Measurements from ENCODE around the gene SPCS1.
A peak's percentile ranks its signal among the peaks of the same experiment; 100 is the strongest.
"Not testable (repeated sequence)": the region's sequence is repeated elsewhere in the genome, so short reads cannot be mapped to it uniquely, and the experiment has no call there.

The SPCS1 gene

DNA sequence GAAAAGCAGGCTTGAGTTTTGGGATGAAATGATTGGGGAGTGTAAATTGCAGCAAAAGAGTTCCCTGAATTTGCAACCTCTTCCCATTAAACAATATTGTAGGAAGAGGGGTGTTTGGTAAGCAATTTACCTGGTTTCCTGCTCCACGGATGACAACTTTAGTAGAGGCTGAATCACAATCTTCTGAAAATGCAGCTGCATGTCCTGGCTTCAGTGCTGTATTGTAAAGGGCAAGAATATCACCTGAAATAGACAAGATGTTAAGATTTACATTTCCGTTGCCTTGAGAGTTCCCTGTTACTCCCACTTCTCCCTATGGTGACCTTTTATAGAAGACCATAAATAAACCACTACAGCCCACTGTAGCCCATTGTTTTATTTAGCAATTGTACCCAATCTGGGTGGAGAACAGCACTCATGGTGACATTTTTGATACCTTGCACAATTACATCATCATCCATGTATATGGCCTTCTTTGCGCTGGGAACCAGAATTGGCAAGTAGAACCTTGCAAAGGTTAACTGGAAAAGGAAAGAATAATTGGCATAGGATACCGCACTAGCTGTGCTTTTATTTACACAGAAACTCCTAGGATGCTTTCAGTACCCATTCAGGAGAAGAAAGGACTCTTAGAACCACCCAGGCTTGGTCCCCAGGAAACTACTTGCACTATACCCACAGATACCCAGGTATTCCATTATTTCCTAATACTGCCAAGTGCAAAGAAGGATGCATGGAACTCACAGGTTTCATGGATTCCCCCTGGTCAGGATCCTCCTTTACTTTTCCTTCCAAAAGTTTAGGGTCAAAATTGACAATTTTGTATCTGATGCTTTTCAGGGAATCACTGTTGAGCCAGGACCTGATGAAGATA, 9.9 kb upstream of the SPCS1 start:
- DNase-seq (ENCODE audit: low spot score): no peak

GRCh38 chr3:52696830-52697631, 8.9 kb upstream of the SPCS1 start:
- DNase-seq (ENCODE audit: low spot score): no peak

DNA sequence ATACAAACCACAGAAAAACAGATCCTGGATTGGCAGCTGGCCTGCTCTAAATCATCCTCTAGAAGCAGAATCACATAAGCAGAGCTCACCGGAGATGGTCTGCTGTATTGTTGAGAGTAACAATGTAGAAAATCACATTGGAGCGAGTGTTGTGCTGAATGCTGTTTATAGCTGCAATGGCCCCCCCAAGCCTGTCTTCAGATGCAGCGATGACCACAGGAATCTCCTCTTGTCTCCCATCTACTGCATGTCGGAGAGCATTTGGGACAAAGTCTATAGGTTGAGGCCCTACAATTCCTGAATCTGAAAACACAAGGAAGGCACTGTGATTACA, 8.3 kb upstream of the SPCS1 start:
- DNase-seq (ENCODE audit: low spot score): no peak

- no peak for DNase-seq (ENCODE audit: low spot score)
Observed at GRCh38 chr3:52703341-52703740, 2.6 kb upstream of the SPCS1 start.

- DNase-seq (ENCODE audit: low spot score): peak; percentile 49
Observed at GRCh38 chr3:52704611-52705437, 1.1 kb upstream of the SPCS1 start.

DNA sequence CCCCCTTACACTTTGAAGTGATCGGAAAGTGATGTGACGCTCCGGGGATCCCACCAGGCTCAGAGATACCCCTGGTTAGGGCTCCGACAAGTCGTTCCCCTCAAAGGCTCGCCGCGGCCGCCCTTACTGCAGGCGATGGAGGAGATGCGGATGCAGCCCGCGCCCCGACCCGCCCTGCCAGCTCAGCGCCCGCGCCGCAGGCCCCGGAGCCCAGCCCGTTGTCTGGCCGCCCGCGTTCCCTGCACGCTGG, 543 bp upstream of the SPCS1 start:
- DNase-seq (ENCODE audit: low spot score): no peak

DNA sequence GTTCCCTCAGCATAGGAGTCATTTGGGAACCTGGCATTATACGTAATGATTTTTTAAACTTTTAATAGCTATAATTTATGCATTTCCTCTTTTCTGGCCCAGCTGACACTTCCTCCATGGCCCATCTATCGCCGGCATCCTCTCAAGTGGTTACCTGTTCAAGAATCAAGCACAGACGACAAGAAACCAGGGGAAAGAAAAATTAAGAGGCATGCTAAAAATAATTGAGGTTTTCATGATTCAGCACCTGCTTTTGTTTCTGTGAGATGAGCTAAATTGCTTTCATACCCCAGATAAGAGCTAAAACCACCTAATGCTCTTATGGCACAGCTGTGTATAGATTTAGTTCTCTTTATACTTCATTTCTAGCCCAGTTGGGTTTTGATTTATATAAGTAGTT, 1.7 kb downstream of the SPCS1 start:
- no peak for DNase-seq (ENCODE audit: low spot score)

DNA sequence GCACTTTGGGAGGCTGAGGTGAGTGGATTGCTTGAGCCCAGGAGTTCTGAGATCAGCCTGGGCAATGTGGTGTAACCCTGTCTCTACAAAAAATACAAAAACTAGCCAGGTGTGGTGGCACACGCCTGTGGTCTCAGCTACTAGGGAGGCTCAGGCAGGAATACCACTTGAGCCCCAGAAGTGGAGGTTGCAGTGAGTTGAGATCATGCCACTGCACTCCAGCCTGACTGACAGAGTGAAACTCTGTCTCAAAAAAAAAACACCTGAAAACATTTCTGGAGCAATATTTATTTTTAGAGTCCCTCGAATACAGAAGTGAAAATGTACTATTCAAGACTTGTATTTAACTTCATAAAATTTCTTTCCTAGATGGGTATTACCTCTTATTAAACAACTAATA, 4.6 kb downstream of the SPCS1 start:
- no peak for DNase-seq (ENCODE audit: low spot score)

DNA sequence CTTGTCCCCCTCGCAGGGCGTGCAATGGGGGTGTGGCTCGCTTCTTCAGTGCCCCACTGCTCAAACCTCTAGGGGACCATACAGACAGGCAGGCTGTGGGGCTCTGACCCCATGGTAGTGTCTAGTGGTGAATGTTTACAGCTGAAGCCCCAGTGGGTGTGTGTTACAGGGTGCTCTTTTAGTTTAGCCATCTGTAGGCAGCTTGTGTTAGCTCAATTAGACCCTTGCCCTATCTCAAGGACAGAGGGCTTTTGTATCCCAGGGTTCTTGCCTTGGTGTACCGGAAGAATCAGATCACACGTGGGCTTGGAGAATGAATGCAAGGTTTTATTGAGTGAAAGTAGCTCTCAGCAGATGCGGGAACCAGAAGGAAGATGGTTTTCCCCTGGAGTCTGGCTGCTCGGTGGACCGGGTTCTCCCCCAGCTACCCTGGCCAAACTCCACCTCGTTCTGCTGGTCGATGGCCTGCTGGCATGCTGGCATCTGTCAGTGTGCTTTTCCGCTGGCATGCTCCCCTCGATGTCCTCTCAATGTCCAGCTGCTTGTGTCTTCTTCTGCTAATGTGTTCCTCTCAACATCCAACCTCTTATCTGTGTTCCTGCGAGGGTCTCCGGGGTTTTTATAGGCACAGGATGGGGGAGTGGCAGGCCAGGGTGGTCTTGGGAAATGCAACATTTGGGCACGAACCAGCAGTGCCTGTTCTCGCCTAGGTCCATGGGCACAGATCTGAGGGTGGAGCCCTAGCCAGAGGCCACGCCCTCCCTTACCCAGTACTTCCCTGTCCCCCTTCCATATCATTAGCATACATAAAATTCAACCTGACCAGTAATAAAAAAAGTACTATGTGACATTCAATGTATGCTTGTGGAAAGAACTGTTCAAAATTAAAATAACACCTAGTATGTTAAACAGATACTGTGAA, 6.6 kb downstream of the SPCS1 start:
- no peak for DNase-seq (ENCODE audit: low spot score)

DNA sequence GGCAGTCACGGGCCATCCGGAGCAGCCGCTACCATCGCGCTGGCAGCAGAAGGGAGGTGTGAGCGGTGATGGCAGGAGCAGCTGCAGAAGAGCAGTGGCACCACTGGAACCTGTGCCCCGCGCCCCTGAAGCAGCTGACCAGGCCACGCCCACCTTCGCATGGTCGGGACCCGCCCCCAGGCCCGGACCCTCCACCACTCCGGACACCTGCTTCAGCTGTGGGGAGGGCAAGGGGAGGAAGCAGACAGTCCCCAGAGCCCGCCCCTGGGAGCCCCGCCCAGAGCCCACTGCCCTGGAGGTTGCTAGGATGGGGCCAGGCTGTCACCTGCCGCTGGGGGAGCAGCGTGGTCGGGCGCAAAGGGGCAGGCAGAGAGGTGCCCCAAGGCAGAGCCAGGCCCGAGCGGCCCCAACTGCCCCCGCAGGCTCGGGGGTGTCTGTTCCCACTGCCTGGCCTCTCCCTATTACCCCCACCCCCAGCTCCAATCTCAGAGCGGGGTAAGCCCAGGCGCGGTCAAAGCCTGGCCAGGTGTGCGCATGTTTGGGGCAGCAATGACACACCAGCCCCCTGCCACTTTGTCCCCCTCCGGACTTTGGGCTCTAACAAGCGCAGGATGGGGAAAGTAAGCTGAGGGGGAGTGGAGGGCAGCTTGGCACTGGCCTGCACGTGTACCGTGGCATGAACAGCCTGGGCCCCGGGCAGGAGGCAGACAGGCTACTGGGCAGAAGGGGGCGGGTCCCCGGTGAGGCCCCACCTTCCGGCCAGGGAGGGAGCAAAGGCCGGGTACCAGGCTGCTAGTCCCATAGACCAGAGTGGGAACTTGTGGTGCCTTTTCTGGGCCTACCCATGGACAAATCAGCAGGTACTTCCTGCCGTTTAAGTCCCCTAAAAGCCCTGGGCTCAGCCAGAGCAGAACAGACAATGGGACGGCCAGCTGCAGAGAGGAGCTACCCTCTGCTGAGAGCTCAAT, 8.7 kb downstream of the SPCS1 start:
- no peak for DNase-seq (ENCODE audit: low spot score)

GRCh38 chr3:52715714-52716305, 9.9 kb downstream of the SPCS1 start:
- DNase-seq (ENCODE audit: low spot score): no peak

GRCh38 chr3:52719618-52720017, 13.7 kb downstream of the SPCS1 start:
- no peak for DNase-seq (ENCODE audit: low spot score)

- DNase-seq (ENCODE audit: low spot score): peak; percentile 32
Observed at GRCh38 chr3:52721002-52721729, 15.3 kb downstream of the SPCS1 start.

DNA sequence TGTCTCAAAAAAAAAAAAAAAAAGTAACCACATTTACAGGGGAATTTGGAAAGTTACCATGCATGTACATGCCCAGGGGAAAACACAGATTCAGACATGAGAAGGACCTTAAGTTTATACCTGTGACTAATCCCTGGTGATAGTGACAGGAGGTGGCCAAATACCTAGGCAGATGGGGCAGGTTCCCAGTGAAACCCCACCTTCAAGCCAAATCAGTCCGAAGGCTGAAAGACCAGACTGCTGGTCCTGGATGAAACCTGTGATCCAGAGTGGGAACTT, 15.8 kb downstream of the SPCS1 start:
- no peak for DNase-seq (ENCODE audit: low spot score)

- DNase-seq (ENCODE audit: low spot score): no peak
Observed at GRCh38 chr3:52722491-52722890, 16.6 kb downstream of the SPCS1 start.

DNA sequence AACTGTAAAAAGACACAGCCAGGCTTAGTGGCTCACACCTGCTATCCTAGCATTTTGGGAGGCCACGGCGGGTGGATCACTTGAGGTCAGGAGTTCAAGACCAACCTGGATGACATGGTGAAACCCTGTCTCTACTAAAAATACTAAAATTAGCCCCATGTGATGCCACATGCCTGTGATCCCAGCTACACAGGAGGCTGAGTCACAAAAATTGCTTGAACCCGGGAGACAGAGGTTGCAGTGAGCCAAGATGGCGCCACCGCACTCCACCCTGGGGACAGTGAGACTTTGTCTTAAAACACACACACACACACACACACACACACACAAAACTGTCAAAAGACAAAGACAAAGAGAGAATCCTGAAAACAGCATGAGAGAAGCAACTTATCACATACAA, 18.0 kb downstream of the SPCS1 start:
- DNase-seq (ENCODE audit: low spot score): no peak

- DNase-seq (ENCODE audit: low spot score): no peak
Observed at GRCh38 chr3:52724511-52724910, 18.6 kb downstream of the SPCS1 start.

DNA sequence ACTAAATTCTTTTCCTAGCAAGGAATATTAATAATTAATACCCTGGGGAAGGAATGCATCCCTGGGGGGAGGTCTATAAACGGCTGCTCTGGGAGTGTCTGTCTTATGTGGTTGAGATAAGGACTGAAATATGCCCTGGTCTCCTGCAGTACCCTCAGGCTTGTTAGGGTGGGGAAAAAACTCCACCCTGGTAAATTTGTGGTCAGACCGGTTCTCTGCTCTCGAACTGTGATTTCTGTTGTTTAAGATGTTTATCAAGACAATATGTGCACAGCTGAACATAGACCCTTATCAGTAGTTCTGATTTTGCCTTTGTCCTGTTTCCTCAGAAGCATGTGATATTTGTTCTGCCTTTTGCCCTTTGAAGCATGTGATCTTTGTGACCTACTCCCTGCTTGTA, 22.8 kb downstream of the SPCS1 start:
- not testable (repeated sequence) for DNase-seq (ENCODE audit: low spot score)

DNA sequence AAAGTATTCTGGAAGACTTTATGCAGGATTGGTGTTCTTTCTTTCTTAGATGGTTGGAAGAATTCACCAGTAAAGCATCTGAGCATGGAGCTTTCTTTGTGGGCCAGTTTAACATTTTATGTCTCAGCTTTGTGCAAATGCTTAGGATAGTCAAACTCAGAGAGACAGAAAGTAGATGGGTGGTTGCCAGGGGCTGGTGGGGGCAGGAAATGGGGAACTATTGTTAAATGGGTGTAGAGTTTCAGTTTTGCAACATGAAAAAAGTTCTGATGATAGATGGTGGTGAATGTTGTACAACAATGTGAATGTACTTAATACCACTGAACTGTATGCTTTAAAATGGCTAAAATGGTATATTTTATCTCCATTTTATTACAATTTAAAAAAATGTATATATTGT, 24.8 kb downstream of the SPCS1 start:
- DNase-seq (ENCODE audit: low spot score): no peak

GRCh38 chr3:52731590-52731989, 25.7 kb downstream of the SPCS1 start:
- no peak for DNase-seq (ENCODE audit: low spot score)
